H9 (cell line): ENCODE results near the gene GPX7. TPM values are rescaled to one million over a fixed set of nuclear protein-coding genes. Genes with fewer than 3 reads are reported as not detected.

ENCODE experiments used
- DNase-seq: peaks from one replicate; pipeline ENCODE4 v3.0.0-alpha.2; 2017
- H2AFZ ChIP-seq: one replicate; pipeline ENCODE4 v1.6.1; 2013; ENCODE audit warnings: mild to moderate bottlenecking, low read length, control low read depth, moderate library complexity
- H2AK5ac ChIP-seq: 2 replicates; pipeline ENCODE4 v1.6.1; 2013; ENCODE audit warnings: low read length, control low read depth, mixed read lengths; ENCODE audit not compliant: insufficient read length
- H2BK120ac ChIP-seq: one replicate; pipeline ENCODE4 v1.6.1; 2013; ENCODE audit warnings: low read depth, mild to moderate bottlenecking, low read length, control low read depth, inconsistent platforms; ENCODE audit not compliant: poor library complexity, severe bottlenecking
- H2BK12ac ChIP-seq: 2 replicates; pipeline ENCODE4 v1.6.1; 2013; ENCODE audit warnings: low read length, control low read depth, mixed read lengths, low read depth; ENCODE audit not compliant: insufficient read length
- H2BK15ac ChIP-seq: 2 replicates; pipeline ENCODE4 v1.6.1; 2013; ENCODE audit warnings: low read depth, low read length, control low read depth
- H2BK20ac ChIP-seq: one replicate; pipeline ENCODE4 v1.6.1; 2013; ENCODE audit warnings: low read depth, mild to moderate bottlenecking, low read length, control low read depth, inconsistent platforms; ENCODE audit not compliant: poor library complexity, severe bottlenecking
- H2BK5ac ChIP-seq: 2 replicates; pipeline ENCODE4 v1.6.1; 2013; ENCODE audit warnings: low read length, control low read depth, mixed read lengths; ENCODE audit not compliant: insufficient read length
- H3K14ac ChIP-seq: 2 replicates; pipeline ENCODE4 v1.6.1; 2013; ENCODE audit warnings: low read length, control low read depth; ENCODE audit not compliant: insufficient read depth
- H3K18ac ChIP-seq: 2 replicates; pipeline ENCODE4 v1.6.1; 2013; ENCODE audit warnings: low read depth, mild to moderate bottlenecking, mixed read lengths, low read length, control low read depth; ENCODE audit not compliant: insufficient read length
- H3K23ac ChIP-seq: 2 replicates; pipeline ENCODE4 v1.6.1; 2013; ENCODE audit warnings: low read length, control low read depth, mixed read lengths, low read depth; ENCODE audit not compliant: insufficient read length
- H3K23me2 ChIP-seq: 2 replicates; pipeline ENCODE4 v1.6.1; 2013; ENCODE audit warnings: low read depth, mild to moderate bottlenecking, mixed read lengths, low read length, control low read depth; ENCODE audit not compliant: insufficient read length, poor library complexity, severe bottlenecking
- H3K27ac ChIP-seq: 2 replicates; pipeline ENCODE4 v1.5.1; 2013; ENCODE audit warnings: low read length, control low read depth, mixed read lengths, low read depth; ENCODE audit not compliant: insufficient read length
- H3K27me3 ChIP-seq: 2 replicates; pipeline ENCODE4 v1.6.1; 2013; ENCODE audit warnings: low read length, control low read depth, inconsistent platforms; ENCODE audit not compliant: insufficient read depth
- H3K4ac ChIP-seq: 2 replicates; pipeline ENCODE4 v1.6.1; 2013; ENCODE audit warnings: low read depth, mild to moderate bottlenecking, control low read depth, inconsistent platforms, low read length, moderate library complexity
- H3K4me1 ChIP-seq: 2 replicates; pipeline ENCODE4 v1.6.1; 2013; ENCODE audit warnings: low read length, control low read depth, inconsistent platforms; ENCODE audit not compliant: insufficient read depth
- H3K4me2 ChIP-seq: 2 replicates; pipeline ENCODE4 v1.6.1; 2013; ENCODE audit warnings: low read length, control low read depth, mixed read lengths; ENCODE audit not compliant: insufficient read length, insufficient read depth
- H3K56ac ChIP-seq: 2 replicates; pipeline ENCODE4 v1.6.1; 2013; ENCODE audit warnings: low read depth, mild to moderate bottlenecking, mixed read lengths, low read length, control low read depth; ENCODE audit not compliant: insufficient read length
- H3K79me1 ChIP-seq: 2 replicates; pipeline ENCODE4 v1.6.1; 2013; ENCODE audit warnings: low read depth, mild to moderate bottlenecking, moderate library complexity, low read length, control low read depth, inconsistent platforms; ENCODE audit not compliant: insufficient read depth, poor library complexity, severe bottlenecking
- H3K79me2 ChIP-seq: 2 replicates; pipeline ENCODE4 v1.6.1; 2013; ENCODE audit warnings: low read length, control low read depth, inconsistent platforms; ENCODE audit not compliant: insufficient read depth
- H3K9ac ChIP-seq: 2 replicates; pipeline ENCODE4 v1.6.1; 2013; ENCODE audit warnings: low read length, control low read depth, mixed read lengths; ENCODE audit not compliant: insufficient read length; ENCODE audit errors: extremely low read depth
- H3K9me3 ChIP-seq: one replicate; pipeline ENCODE4 v1.6.1; 2013; ENCODE audit warnings: low read depth, low read length, inconsistent platforms; ENCODE audit not compliant: control insufficient read depth
- H3T11ph ChIP-seq: one replicate; pipeline ENCODE4 v1.6.1; 2013; ENCODE audit warnings: mild to moderate bottlenecking, low read length, control low read depth, inconsistent platforms
- H4K20me1 ChIP-seq: one replicate; pipeline ENCODE4 v1.6.1; 2013; ENCODE audit not compliant: control insufficient read depth, insufficient read length, insufficient read depth
- H4K5ac ChIP-seq: 2 replicates; pipeline ENCODE4 v1.6.1; 2013; ENCODE audit warnings: low read depth, mild to moderate bottlenecking, mixed read lengths, low read length, control low read depth; ENCODE audit not compliant: insufficient read length
- H4K8ac ChIP-seq: replicated peaks from 2 replicates; pipeline ENCODE4 v1.6.1; 2013; ENCODE audit warnings: low read length, control low read depth, mixed read lengths, low read depth; ENCODE audit not compliant: insufficient read length
- H4K91ac ChIP-seq: 2 replicates; pipeline ENCODE4 v1.6.1; 2013; ENCODE audit warnings: low read depth, mild to moderate bottlenecking, moderate library complexity, mixed read lengths, low read length, control low read depth; ENCODE audit not compliant: insufficient read length
- H3K27ac Mint-ChIP-seq, 3 experiments: 2 replicates in 2 of 3; 3 replicates in 1 of 3; pipeline ENCODE4 v1.8.0; 2020 to 2021; ENCODE audit warnings: mixed read lengths in 3 of 3, mild to moderate bottlenecking in 1 of 3, moderate library complexity in 1 of 3
- H3K27me3 Mint-ChIP-seq: 2 replicates; pipeline ENCODE4 v1.8.0; 2021; ENCODE audit warnings: low read depth, mild to moderate bottlenecking, moderate library complexity, mixed read lengths
- H3K36me3 Mint-ChIP-seq, 3 experiments: 2 replicates in 2 of 3; 3 replicates in 1 of 3; pipeline ENCODE4 v1.8.0; 2020 to 2021; ENCODE audit warnings: low read depth in 3 of 3, mixed read lengths in 3 of 3; ENCODE audit not compliant: insufficient read depth in 1 of 3
- H3K4me1 Mint-ChIP-seq, 2 experiments: 2 replicates each; pipeline ENCODE4 v1.8.0; 2020; ENCODE audit warnings: mixed read lengths in 2 of 2
- H3K4me3 Mint-ChIP-seq, 2 experiments: 2 replicates in 1 of 2; 3 replicates in 1 of 2; pipeline ENCODE4 v1.8.0; 2020 to 2021; ENCODE audit warnings: mild to moderate bottlenecking in 2 of 2, mixed read lengths in 2 of 2, moderate library complexity in 1 of 2
- H3K9me3 Mint-ChIP-seq, 2 experiments: 2 replicates in 1 of 2; 3 replicates in 1 of 2; pipeline ENCODE4 v1.8.0; 2020; ENCODE audit warnings: mild to moderate bottlenecking in 2 of 2, mixed read lengths in 2 of 2, moderate library complexity in 1 of 2
- WGBS: extraction: QIAGEN DNeasy Blood & Tissue Kit; methylation state at CpG from one replicate; pipeline ENCODE4 v1.1.7; 2013; ENCODE audit warnings: missing lambda C conversion rate, low lambda C conversion rate, mixed read lengths; ENCODE audit not compliant: insufficient read length; ENCODE audit errors: extremely low coverage; 5-methylcytosine and 5-hydroxymethylcytosine counted together
- total RNA-seq: library from RNA; stranded (reverse); gene quantifications from 2 replicates; pipeline ENCODE4 v1.2.1, GENCODE V29; 2021
- TF ChIP-seq, protein P1 (sequence below): fragments of 200-600 bp; sonication (generic); conservative IDR thresholded peaks from 3 replicates; pipeline ENCODE4 v1.8.0; 2021; ENCODE audit warnings: antibody characterized with exemption, mild to moderate bottlenecking

GPX7 gene
- total RNA-seq, 1 experiment from 2014 or later: 12.1 TPM

DNA sequence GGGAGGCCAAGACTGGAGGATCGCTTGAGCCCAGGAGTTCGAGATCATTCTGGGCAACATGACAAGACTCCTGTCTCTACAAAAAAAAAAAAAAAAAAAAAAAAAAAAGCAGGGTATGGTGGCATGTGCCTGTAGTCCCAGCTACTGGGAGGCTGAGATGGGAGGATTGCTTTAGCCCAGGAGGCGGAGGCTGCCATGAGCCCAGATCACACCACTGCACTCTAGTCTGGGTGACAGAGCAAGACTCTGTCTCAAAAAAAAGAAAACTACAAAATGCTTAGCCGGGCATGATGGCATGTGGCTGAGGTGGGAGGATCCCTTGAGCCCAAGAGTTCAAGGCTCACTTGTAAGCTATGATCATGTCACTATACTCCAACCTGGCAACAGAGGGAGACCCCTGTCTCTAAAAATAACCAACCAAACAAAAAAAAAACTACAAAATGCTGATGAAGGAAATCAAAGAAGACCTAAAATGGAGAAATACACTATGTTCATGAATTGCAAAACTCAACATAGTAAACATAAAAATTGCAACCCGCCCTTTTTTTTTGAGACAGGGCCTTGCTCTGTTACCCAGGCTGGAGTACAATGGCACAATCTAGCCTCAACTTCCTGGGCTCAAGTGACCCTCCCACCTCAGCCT is 51.2 kb downstream of the GPX7 start:
- Histone ChIP-seq H3K79me1 (no peaks in the 10 kb centered on the region), H2BK5ac (no peak overlapping the region), H3K18ac (no peak overlapping the region), H3K23ac (no peak overlapping the region), H3K56ac (no peak overlapping the region), H3K23me2 (no peaks in the 10 kb centered on the region), H3K9ac (no peak overlapping the region), H2BK20ac (no peak overlapping the region), H3K14ac (no peak overlapping the region), H3K79me2 (no peaks in the 10 kb centered on the region), H4K8ac (no peak overlapping the region), H2BK120ac (no peak overlapping the region), H2AK5ac (no peak overlapping the region), H3K27ac (no peak overlapping the region), H2BK12ac (no peak overlapping the region), H4K20me1 (no peaks in the 10 kb centered on the region), H4K91ac (no peak overlapping the region), H2BK15ac (no peak overlapping the region), H3T11ph (no peak overlapping the region), H3K4me1 (no peaks in the 10 kb centered on the region), H4K5ac (no peak overlapping the region), H3K4me2 (no peak overlapping the region), H3K27me3 (no peaks in the 10 kb centered on the region), H3K9me3 (no peaks in the 10 kb centered on the region), H3K4ac (no peak overlapping the region), H2AFZ (no peak overlapping the region)
- Mint-ChIP-seq H3K27ac (no peak overlapping the region), H3K4me1 (peaks cover 0 to 6% of the 10 kb centered on the region in 2 experiments; a peak in 2 of 4 replicates), H3K9me3 (no peaks in the 10 kb centered on the region), H3K4me3 (no peak overlapping the region), H3K36me3 (no peaks in the 10 kb centered on the region), H3K27me3 (peaks cover 2% of the 10 kb centered on the region; the same call in 1 of the 2 replicates)
- WGBS: no CpG with 5 or more reads among the region's 5 CpGs
- no peak for DNase-seq
- TF ChIP-seq, protein P1, sequence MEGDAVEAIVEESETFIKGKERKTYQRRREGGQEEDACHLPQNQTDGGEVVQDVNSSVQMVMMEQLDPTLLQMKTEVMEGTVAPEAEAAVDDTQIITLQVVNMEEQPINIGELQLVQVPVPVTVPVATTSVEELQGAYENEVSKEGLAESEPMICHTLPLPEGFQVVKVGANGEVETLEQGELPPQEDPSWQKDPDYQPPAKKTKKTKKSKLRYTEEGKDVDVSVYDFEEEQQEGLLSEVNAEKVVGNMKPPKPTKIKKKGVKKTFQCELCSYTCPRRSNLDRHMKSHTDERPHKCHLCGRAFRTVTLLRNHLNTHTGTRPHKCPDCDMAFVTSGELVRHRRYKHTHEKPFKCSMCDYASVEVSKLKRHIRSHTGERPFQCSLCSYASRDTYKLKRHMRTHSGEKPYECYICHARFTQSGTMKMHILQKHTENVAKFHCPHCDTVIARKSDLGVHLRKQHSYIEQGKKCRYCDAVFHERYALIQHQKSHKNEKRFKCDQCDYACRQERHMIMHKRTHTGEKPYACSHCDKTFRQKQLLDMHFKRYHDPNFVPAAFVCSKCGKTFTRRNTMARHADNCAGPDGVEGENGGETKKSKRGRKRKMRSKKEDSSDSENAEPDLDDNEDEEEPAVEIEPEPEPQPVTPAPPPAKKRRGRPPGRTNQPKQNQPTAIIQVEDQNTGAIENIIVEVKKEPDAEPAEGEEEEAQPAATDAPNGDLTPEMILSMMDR: no peak
